B cell (primary cell): ENCODE data around the gene C16orf54. TPM values are rescaled to one million over a fixed set of nuclear protein-coding genes. Genes with fewer than 3 reads are reported as not detected.

Experiments
- ATAC-seq: fragments of 200-7000 bp; cut with Tn5 transposase; one replicate; pipeline ENCODE4 v1.10.0; 2021; ENCODE audit warnings: low read depth, mild to moderate bottlenecking, moderate number of reproducible peaks, moderate library complexity
- CTCF ChIA-PET: fragments of 350-600 bp; sonication (Branson Sonifier 250); formaldehyde crosslinking; loops from one replicate; lab custom pipeline; 2021; ENCODE audit warnings: antibody characterized with exemption, inconsistent platforms; lab: Charles Lee
- POLR2A ChIA-PET: fragments of 350-600 bp; sonication (Branson Sonifier 250); formaldehyde crosslinking; loops from one replicate; lab custom pipeline; 2021; ENCODE audit warnings: antibody characterized with exemption; lab: Charles Lee
- DNase-seq: peaks from one replicate; pipeline ENCODE4 v3.0.0; 2013
- H2AFZ ChIP-seq: 2 replicates; pipeline ENCODE4 v1.6.1; 2012; ENCODE audit warnings: mild to moderate bottlenecking, low read depth, low read length; ENCODE audit not compliant: insufficient read depth, poor library complexity, severe bottlenecking
- H3K27ac ChIP-seq, 2 donors: 1 replicate in 1 of 2; 2 replicates in 1 of 2; pipeline ENCODE4 v1.5.1; 2012 to 2013; ENCODE audit warnings: low read length in 2 of 2, mild to moderate bottlenecking in 2 of 2, moderate library complexity in 1 of 2
- H3K27me3 ChIP-seq, 4 experiments: fragments of 200-600 bp in 1 of 4; sonication (generic) in 1 of 4; replicated peaks in 1 of 4; 1 replicate in 2 of 4; 2 replicates in 2 of 4; pipeline versions ENCODE4 v1.6.1 to v1.7.0; 2013 to 2016; ENCODE audit warnings: low read length in 3 of 4, mild to moderate bottlenecking in 2 of 4, mixed read lengths in 1 of 4, moderate library complexity in 1 of 4; ENCODE audit not compliant: insufficient read depth in 4 of 4, control insufficient read depth in 3 of 4; ENCODE audit errors: control extremely low read depth in 1 of 4
- H3K36me3 ChIP-seq, 2 experiments: replicated peaks in 1 of 2; 1 replicate in 1 of 2; 2 replicates in 1 of 2; pipeline versions ENCODE4 v1.6.1 to v1.7.1; 2013; ENCODE audit warnings: low read length in 1 of 2; ENCODE audit not compliant: insufficient read depth in 2 of 2, control insufficient read depth in 1 of 2; ENCODE audit errors: control extremely low read depth in 1 of 2, extremely low read depth in 1 of 2
- H3K4me1 ChIP-seq, 2 donors: fragments of 200-600 bp in 1 of 2; sonication (generic) in 1 of 2; 1 replicate in 1 of 2; 2 replicates in 1 of 2; pipeline versions ENCODE4 v1.5.1 to v1.6.1; 2013 to 2017; ENCODE audit warnings: low read length in 2 of 2; ENCODE audit not compliant: control insufficient read depth in 2 of 2, insufficient read depth in 2 of 2
- H3K4me2 ChIP-seq: replicated peaks from 2 replicates; pipeline ENCODE3; 2012; ENCODE audit warnings: mild to moderate bottlenecking, low read depth, low read length; ENCODE audit not compliant: poor library complexity, severe bottlenecking
- H3K4me3 ChIP-seq, 5 experiments: fragments of 200-600 bp in 1 of 5; sonication (generic) in 1 of 5; 1 replicate in 3 of 5; 2 replicates in 2 of 5; pipeline versions ENCODE4 v1.5.1 to v1.7.0; 2011 to 2016; ENCODE audit warnings: low read length in 4 of 5, mild to moderate bottlenecking in 4 of 5, low read depth in 2 of 5, control low read depth in 1 of 5, moderate library complexity in 1 of 5; ENCODE audit not compliant: insufficient read depth in 1 of 5; ENCODE audit errors: control extremely low read depth in 1 of 5, extremely low read depth in 1 of 5
- H3K79me2 ChIP-seq: fragments of 200-600 bp; sonication (generic); one replicate; pipeline ENCODE4 v1.6.0; 2016; ENCODE audit warnings: low read length; ENCODE audit not compliant: control insufficient read depth, insufficient read depth
- H3K9ac ChIP-seq: fragments of 200-600 bp; sonication (generic); 2 replicates; pipeline ENCODE4 v1.6.1; 2017; ENCODE audit warnings: mild to moderate bottlenecking, low read length, moderate library complexity
- H3K9me3 ChIP-seq, 3 donors: one replicate each; pipeline versions ENCODE4 v1.6.1 to v1.7.1; 2013; ENCODE audit warnings: low read length in 2 of 3; ENCODE audit not compliant: control insufficient read depth in 2 of 3, insufficient read depth in 1 of 3; ENCODE audit errors: control extremely low read depth in 1 of 3
- H4K20me1 ChIP-seq: 2 replicates; pipeline ENCODE4 v1.6.0; 2012; ENCODE audit warnings: mild to moderate bottlenecking, low read length; ENCODE audit not compliant: insufficient read depth, control insufficient read depth, poor library complexity, severe bottlenecking
- H3K27ac Mint-ChIP-seq: one replicate; pipeline ENCODE4 v1.8.0; 2021; ENCODE audit warnings: mixed read lengths
- H3K27me3 Mint-ChIP-seq: one replicate; pipeline ENCODE4 v1.8.0; 2021; ENCODE audit warnings: mixed read lengths
- H3K4me1 Mint-ChIP-seq: one replicate; pipeline ENCODE4 v1.8.0; 2021; ENCODE audit warnings: mixed read lengths
- H3K4me3 Mint-ChIP-seq: one replicate; pipeline ENCODE4 v1.8.0; 2021; ENCODE audit warnings: mixed read lengths
- H3K9me3 Mint-ChIP-seq: one replicate; pipeline ENCODE4 v1.8.0; 2022; ENCODE audit warnings: mixed read lengths; ENCODE audit not compliant: insufficient read depth
- EZH2 ChIP-seq: IDR thresholded peaks from 2 replicates; pipeline ENCODE4 v1.6.1; 2012; ENCODE audit warnings: borderline replicate concordance, low read depth, mild to moderate bottlenecking, moderate library complexity, low read length; ENCODE audit not compliant: insufficient read depth, poor library complexity, severe bottlenecking
- WGBS: methylation state at CpG from one replicate; pipeline ENCODE4 v1.1.5; 2013; ENCODE audit warnings: missing lambda C conversion rate; ENCODE audit not compliant: insufficient coverage; 5-methylcytosine and 5-hydroxymethylcytosine counted together
- intact Hi-C: fragments of 100-400 bp; cut with micrococcal nuclease; formaldehyde crosslinking; loops from one replicate; pipeline ENCODE4 v1.10.0; 2022
- polyA plus RNA-seq: library from polyadenylated mRNA; depleted of rRNA; stranded (reverse); fragments of >200 nt; gene quantifications from 2 replicates; pipeline ENCODE4 v1.2.3, GENCODE V29; 2012
- total RNA-seq, 2 donors: library from RNA; stranded (reverse); fragments of 120-200 nt in 1 of 2; gene quantifications; 1 replicate in 1 of 2; 2 replicates in 1 of 2; pipeline versions ENCODE4 v1.2.3 to v1.2.4, GENCODE V29; 2013 to 2022
- TF ChIP-seq, protein P1 (sequence below): fragments of 200-600 bp; IDR thresholded peaks from one replicate; pipeline ENCODE4 v1.8.0; 2022; ENCODE audit warnings: antibody characterized with exemption, mild to moderate bottlenecking

Gene C16orf54
- total and polyA plus RNA-seq, 2 donors (not counting 1 experiment from before 2014, with no cell fraction given): 44.0 to 68.3 TPM

DNA sequence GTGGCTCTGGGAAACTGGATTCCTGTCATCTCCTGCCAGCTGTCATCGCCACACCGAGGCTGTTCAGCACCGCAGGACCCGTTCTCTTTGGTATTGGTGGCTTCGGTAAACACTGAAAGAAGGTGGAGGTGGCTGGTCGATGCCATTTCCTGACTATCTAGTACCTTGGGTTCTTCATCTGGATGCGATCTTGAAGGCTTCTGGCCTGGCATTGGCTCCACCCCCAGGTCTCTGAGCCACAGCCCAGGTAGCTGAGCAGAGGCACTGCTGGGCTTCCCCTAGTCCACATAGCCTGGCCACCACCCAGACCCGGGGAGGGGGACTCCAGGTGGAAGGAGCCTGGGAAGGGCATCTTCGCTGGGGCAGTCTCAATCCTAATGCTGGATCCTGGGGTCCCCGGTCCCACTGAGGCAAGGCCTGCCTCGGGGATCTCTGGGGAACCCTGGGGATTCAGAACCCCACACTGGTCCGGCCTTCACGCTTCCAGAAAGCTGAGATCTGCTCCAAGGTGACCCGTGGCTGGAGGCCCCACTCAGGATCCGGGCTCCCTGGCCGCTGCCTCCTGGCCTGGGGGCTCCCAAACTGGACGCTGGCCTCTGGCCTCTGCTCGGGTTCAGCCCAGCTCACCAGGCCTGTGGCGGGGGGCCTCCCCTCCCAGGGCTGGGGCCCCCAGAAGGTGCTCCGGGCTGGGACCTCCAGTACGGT is 1.8 kb downstream of the C16orf54 start:
- Histone ChIP-seq H3K9ac (peak overlapping the region; percentile 99), H3K4me1 (peaks cover 59 to 77% of the 10 kb centered on the region in 2 donors)
- peak overlapping the region; percentile 99 for H3K27ac Mint-ChIP-seq

More for the DNA sequence above, 1.8 kb downstream of the C16orf54 start:
- no peaks in the 10 kb centered on the region for H3K9me3 Mint-ChIP-seq
- Histone ChIP-seq H2AFZ (no peak overlapping the region), H3K4me3 (peak overlapping the region; percentile 25 to 100 (median 97)), H3K9me3 (peaks cover 0 to 10% (median 0%) of the 10 kb centered on the region in 3 donors), H3K27me3 (no peaks in the 10 kb centered on the region), H3K27ac (peak overlapping the region; percentile 95), H3K4me2 (peak overlapping the region; percentile 81), H4K20me1 (peaks cover 35% of the 10 kb centered on the region), H3K36me3 (peaks cover 2 to 50% of the 10 kb centered on the region in 2 experiments), H3K79me2 (peaks cover 75% of the 10 kb centered on the region)
- H3K27me3 Mint-ChIP-seq: no peaks in the 10 kb centered on the region
- TF ChIP-seq, protein P1, sequence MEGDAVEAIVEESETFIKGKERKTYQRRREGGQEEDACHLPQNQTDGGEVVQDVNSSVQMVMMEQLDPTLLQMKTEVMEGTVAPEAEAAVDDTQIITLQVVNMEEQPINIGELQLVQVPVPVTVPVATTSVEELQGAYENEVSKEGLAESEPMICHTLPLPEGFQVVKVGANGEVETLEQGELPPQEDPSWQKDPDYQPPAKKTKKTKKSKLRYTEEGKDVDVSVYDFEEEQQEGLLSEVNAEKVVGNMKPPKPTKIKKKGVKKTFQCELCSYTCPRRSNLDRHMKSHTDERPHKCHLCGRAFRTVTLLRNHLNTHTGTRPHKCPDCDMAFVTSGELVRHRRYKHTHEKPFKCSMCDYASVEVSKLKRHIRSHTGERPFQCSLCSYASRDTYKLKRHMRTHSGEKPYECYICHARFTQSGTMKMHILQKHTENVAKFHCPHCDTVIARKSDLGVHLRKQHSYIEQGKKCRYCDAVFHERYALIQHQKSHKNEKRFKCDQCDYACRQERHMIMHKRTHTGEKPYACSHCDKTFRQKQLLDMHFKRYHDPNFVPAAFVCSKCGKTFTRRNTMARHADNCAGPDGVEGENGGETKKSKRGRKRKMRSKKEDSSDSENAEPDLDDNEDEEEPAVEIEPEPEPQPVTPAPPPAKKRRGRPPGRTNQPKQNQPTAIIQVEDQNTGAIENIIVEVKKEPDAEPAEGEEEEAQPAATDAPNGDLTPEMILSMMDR: no peak
- no peak for TF ChIP-seq EZH2
- peaks cover 80% of the 10 kb centered on the region for H3K4me1 Mint-ChIP-seq
- peak overlapping the region; percentile 99 for H3K4me3 Mint-ChIP-seq
- ATAC-seq (no peak), DNase-seq (no peak)
- intact Hi-C loops: loop anchor here (2.0 kb wide), 1 partner anchor 43 kb away; no protein-coding TSS in a partner anchor
- 94% methylated on average over 20 of the region's 21 CpGs for WGBS
- POLR2A ChIA-PET: interaction anchor here (0.7 to 3.0 kb wide), 4 partner anchors 12 to 62 kb away, joined by 8 to 15 read pairs (median 12); no protein-coding TSS in a partner anchor
- CTCF ChIA-PET: interaction anchor here (1.3 kb wide), 2 partner anchors 10 to 46 kb away, joined by 4 to 6 read pairs; no protein-coding TSS in a partner anchor
